HFFc6 (cell line): ENCODE data around the gene COL19A1. TPM values are rescaled to one million over a fixed set of nuclear protein-coding genes. Genes with fewer than 3 reads are reported as not detected.

Experiments
- DNase-seq: peaks from one replicate; pipeline ENCODE4 v3.0.0-alpha.2; 2018
- H3K27ac Mint-ChIP-seq: 2 replicates; pipeline ENCODE4 v1.8.0; 2020; ENCODE audit warnings: mild to moderate bottlenecking, mixed read lengths
- H3K27me3 Mint-ChIP-seq: 2 replicates; pipeline ENCODE4 v1.8.0; 2021; ENCODE audit warnings: mild to moderate bottlenecking, moderate library complexity, mixed read lengths; ENCODE audit not compliant: insufficient read depth
- H3K36me3 Mint-ChIP-seq: 2 replicates; pipeline ENCODE4 v1.8.0; 2021; ENCODE audit warnings: low read depth, mixed read lengths
- H3K4me1 Mint-ChIP-seq: 2 replicates; pipeline ENCODE4 v1.8.0; 2020; ENCODE audit warnings: low read depth, mixed read lengths
- H3K4me3 Mint-ChIP-seq: 2 replicates; pipeline ENCODE4 v1.8.0; 2020; ENCODE audit warnings: mild to moderate bottlenecking, moderate library complexity, mixed read lengths
- H3K9me3 Mint-ChIP-seq: 2 replicates; pipeline ENCODE4 v1.8.0; 2020; ENCODE audit warnings: mild to moderate bottlenecking, mixed read lengths
- total RNA-seq, 6 experiments: library from RNA; stranded (reverse); fragmentation: NEBNext Ultra II Directional; extraction: Animal tissue kit (Norgen Biotek cat#: 25700); gene quantifications; 2 replicates in 1 of 6; 3 replicates in 5 of 6; pipeline ENCODE4 v1.2.3, GENCODE V29; 2021
- TF ChIP-seq, protein P1 (sequence below): fragments of 200-600 bp; sonication (generic); IDR thresholded peaks from 2 replicates; pipeline ENCODE4 v1.5.0; 2021; ENCODE audit warnings: antibody characterized with exemption, mild to moderate bottlenecking

Gene COL19A1
- total RNA-seq, 6 experiments from 2014 or later: not detected

DNA sequence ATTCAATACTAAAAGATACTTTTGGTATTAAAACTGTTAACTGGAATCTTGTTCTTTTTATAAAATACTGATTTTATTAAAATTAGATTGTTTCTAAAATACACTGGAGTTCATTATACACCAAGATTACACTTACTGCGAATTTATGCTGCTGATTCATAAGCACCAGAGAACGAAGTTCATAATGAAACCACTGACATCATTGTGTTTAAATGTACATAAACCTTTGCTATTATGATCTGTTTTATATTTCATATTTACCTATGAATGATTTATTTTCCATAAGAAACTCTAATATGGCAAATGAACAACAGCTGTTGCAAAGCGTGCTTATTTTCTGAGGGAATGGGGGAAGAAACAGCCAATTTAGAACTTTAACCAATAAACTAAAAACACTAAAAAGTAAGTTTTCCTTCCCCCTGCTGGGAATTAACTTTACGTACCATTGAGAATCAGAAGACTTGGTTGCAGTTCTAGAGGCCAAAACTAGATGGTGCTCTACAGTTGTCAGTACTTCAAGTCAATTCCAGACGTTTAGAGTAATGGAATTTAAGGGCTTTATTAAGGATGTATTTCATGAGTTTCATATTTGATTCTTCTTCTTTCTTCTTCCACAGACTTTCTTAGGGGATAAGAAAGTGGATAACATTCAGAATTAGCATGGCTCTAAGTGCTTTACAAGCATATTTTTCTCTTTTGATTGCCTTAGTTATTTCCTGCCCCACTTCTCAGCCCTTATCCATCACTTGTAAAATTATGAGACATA is 30.8 kb upstream of the COL19A1 start:
- Mint-ChIP-seq H3K27me3 (0 out of 2 replicates have a peak, but pooled peaks cover 2% of the 10 kb centered on the region), H3K9me3 (no peaks in the 10 kb centered on the region), H3K27ac (no peak overlapping the region), H3K4me3 (no peak overlapping the region), H3K36me3 (no peaks in the 10 kb centered on the region), H3K4me1 (no peaks in the 10 kb centered on the region)
- TF ChIP-seq, protein P1, sequence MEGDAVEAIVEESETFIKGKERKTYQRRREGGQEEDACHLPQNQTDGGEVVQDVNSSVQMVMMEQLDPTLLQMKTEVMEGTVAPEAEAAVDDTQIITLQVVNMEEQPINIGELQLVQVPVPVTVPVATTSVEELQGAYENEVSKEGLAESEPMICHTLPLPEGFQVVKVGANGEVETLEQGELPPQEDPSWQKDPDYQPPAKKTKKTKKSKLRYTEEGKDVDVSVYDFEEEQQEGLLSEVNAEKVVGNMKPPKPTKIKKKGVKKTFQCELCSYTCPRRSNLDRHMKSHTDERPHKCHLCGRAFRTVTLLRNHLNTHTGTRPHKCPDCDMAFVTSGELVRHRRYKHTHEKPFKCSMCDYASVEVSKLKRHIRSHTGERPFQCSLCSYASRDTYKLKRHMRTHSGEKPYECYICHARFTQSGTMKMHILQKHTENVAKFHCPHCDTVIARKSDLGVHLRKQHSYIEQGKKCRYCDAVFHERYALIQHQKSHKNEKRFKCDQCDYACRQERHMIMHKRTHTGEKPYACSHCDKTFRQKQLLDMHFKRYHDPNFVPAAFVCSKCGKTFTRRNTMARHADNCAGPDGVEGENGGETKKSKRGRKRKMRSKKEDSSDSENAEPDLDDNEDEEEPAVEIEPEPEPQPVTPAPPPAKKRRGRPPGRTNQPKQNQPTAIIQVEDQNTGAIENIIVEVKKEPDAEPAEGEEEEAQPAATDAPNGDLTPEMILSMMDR: peak; percentile 79
- peak; percentile 37 for DNase-seq

DNA sequence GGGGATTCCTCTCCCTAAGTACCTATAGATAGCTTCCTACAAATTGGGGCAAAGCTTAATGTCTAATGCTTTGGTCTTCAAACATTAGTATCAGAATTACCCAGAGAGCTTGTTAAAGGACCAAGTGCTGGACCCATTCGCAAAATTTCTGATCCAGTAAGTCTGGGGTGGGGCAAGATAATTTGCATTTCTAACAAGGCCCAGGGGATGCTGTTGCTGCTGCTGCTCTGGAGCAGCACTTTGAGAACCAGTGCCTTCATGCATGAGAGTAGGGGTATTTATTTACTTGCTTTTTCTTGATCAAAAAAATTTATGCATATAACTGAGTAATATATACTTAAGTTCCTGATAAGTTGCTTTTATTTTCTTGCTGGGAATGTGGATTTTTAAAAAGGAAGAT is 24.5 kb upstream of the COL19A1 start:
- Mint-ChIP-seq H3K4me3 (no peak overlapping the region), H3K36me3 (no peaks in the 10 kb centered on the region), H3K27ac (no peak overlapping the region), H3K9me3 (no peaks in the 10 kb centered on the region), H3K27me3 (no peaks in the 10 kb centered on the region; the same call in 1 of the 2 replicates), H3K4me1 (no peaks in the 10 kb centered on the region)
- no peak for DNase-seq
- TF ChIP-seq, protein P1: no peak

DNA sequence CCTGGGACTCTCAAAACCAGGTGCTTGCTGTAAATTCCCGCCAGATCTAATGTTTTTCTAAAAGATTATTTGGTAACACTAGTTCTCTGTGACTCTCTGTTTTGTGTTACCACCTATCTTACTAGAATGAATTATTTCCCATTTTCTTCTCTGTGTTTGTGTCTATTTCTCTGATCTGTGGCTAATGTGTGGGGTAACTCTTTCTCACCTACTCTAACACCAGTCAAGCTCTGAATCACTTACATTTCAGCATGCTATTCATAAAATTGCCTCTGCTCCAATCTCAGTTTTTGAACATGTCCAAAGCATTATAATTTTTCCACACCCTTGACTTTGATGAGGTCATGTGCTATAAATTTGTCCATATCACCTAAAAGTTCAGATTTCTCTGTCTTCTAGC is 23.2 kb upstream of the COL19A1 start:
- H3K4me3 Mint-ChIP-seq: no peak overlapping the region
- DNase-seq: no peak
- H3K27ac Mint-ChIP-seq: no peak overlapping the region
- TF ChIP-seq, protein P1: no peak
- no peaks in the 10 kb centered on the region for H3K36me3 Mint-ChIP-seq
- H3K27me3 Mint-ChIP-seq: no peaks in the 10 kb centered on the region; the same call in 1 of the 2 replicates
- H3K4me1 Mint-ChIP-seq: no peaks in the 10 kb centered on the region
- no peaks in the 10 kb centered on the region for H3K9me3 Mint-ChIP-seq

DNA sequence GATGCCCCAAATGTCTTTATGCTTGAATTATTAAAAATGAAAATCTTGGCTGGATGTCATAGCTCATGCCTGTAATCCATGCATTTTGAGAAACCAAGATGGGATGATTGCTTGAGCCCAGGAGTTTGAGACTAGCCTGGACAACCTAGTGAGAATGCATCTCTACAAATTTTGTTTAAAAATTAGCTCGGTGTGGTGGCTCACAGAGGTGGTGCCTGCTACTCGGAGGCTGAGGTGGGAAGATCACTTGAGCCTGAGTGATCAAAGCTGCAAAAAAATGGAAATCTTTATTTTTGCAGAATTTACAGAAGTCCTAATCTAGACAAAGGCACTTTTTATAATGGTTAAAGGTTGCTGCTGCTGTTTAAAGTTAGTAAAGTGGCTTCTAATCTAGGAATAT is 20.0 kb upstream of the COL19A1 start:
- no peaks in the 10 kb centered on the region for H3K9me3 Mint-ChIP-seq
- no peaks in the 10 kb centered on the region for H3K36me3 Mint-ChIP-seq
- no peaks in the 10 kb centered on the region; the same call in 1 of the 2 replicates for H3K27me3 Mint-ChIP-seq
- TF ChIP-seq, protein P1: no peak
- DNase-seq: no peak
- no peaks in the 10 kb centered on the region for H3K4me1 Mint-ChIP-seq
- H3K4me3 Mint-ChIP-seq: no peak overlapping the region
- no peak overlapping the region for H3K27ac Mint-ChIP-seq

DNA sequence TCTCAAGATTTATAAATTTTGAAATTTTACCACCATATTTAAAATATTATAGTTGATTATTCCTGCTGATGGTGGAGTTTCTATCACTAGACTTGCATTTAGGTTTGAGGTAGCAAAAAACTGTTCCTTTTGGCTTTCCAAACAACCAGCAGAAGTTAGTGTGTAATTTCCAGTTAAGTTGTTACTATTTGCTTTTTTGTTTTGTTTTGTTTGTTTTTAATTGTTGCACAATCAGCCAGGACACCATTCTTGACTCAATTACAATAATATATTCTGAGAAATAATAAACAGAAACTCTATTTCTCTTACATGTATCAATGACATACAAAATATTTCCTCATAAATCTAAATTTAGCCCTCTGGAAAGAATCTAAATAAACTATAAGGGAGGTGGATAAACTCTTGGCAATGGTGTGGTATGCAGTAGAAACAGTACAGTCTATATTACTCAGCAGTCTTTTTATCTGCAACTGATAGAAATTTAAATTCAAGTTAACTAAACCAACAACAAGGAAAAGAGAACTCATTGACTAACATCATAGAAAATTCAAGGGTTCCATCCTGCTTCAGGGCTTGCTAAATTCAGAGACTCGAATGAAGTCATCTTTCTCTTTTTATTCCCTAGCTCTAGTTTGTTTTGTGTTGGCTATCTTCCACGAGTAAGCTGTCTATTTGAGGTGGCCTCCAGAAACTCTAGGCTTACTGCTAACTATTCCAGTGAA is 19.4 kb upstream of the COL19A1 start:
- H3K9me3 Mint-ChIP-seq: no peaks in the 10 kb centered on the region
- no peak overlapping the region for H3K27ac Mint-ChIP-seq
- TF ChIP-seq, protein P1: no peak
- no peaks in the 10 kb centered on the region for H3K4me1 Mint-ChIP-seq
- H3K36me3 Mint-ChIP-seq: no peaks in the 10 kb centered on the region
- H3K27me3 Mint-ChIP-seq: no peaks in the 10 kb centered on the region; the same call in 1 of the 2 replicates
- DNase-seq: no peak
- no peak overlapping the region for H3K4me3 Mint-ChIP-seq
